PC-3 (cell line): ENCODE data around the gene FBXL13. TPM values are rescaled to one million over a fixed set of nuclear protein-coding genes. Genes with fewer than 3 reads are reported as not detected.
A peak's percentile ranks its signal among the peaks of the same experiment; 100 is the strongest.

Experiments
- ATAC-seq: fragments of 200-7000 bp; cut with Tn5 transposase; 2 replicates; pipeline ENCODE4 v1.9.1; 2020; ENCODE audit warnings: mild to moderate bottlenecking, moderate library complexity
- BruUV-seq: library from RNA; stranded (reverse); fragments of 400-500 nt; replicated peaks from 2 replicates; lab custom pipeline; 2021; lab: Mats Ljungman, UMichigan
- CTCF ChIA-PET: fragments of 300-600 bp; sonication (Branson Sonifier 250); formaldehyde crosslinking; loops from one replicate; lab custom pipeline; 2022; ENCODE audit warnings: antibody characterized with exemption; lab: Charles Lee
- POLR2A ChIA-PET: fragments of 300-600 bp; sonication (Branson Sonifier 250); formaldehyde crosslinking; loops from one replicate; lab custom pipeline; 2022; ENCODE audit warnings: antibody characterized with exemption; ENCODE audit not compliant: unreplicated experiment; lab: Charles Lee
- DNase-seq: peaks from one replicate; pipeline ENCODE4 v3.0.0-alpha.2; 2015
- H2AFZ ChIP-seq: fragments of 300-600 bp; sonication (generic); 2 replicates; pipeline ENCODE4 v1.6.0; 2016; ENCODE audit warnings: antibody characterized with exemption, low read length
- H3F3A ChIP-seq: fragments of 300-600 bp; sonication (generic); one replicate; pipeline ENCODE4 v1.6.0; 2017; ENCODE audit warnings: antibody characterized with exemption, low read length, control low read depth, mild to moderate bottlenecking; ENCODE audit not compliant: unreplicated experiment
- H3K27ac ChIP-seq: fragments of 300-600 bp; sonication (generic); 2 replicates; pipeline ENCODE4 v1.5.1; 2016; ENCODE audit warnings: mild to moderate bottlenecking, low read length
- H3K27me3 ChIP-seq: fragments of 300-600 bp; sonication (generic); 2 replicates; pipeline ENCODE4 v1.6.1; 2016; ENCODE audit warnings: low read length, mixed read lengths
- H3K36me3 ChIP-seq: fragments of 300-600 bp; sonication (generic); 2 replicates; pipeline ENCODE4 v1.6.1; 2016; ENCODE audit warnings: low read depth, mixed run types, low read length, mixed read lengths
- H3K4me1 ChIP-seq: fragments of 300-600 bp; sonication (generic); 2 replicates; pipeline ENCODE4 v1.5.1; 2016; ENCODE audit warnings: low read length; ENCODE audit not compliant: insufficient read depth
- H3K4me2 ChIP-seq: fragments of 300-600 bp; sonication (generic); 2 replicates; pipeline ENCODE4 v1.6.0; 2016; ENCODE audit warnings: low read length
- H3K4me3 ChIP-seq: fragments of 300-600 bp; sonication (generic); 2 replicates; pipeline ENCODE4 v1.5.1; 2016; ENCODE audit warnings: mild to moderate bottlenecking, low read length, mixed read lengths
- H3K79me2 ChIP-seq: fragments of 300-600 bp; sonication (generic); 2 replicates; pipeline ENCODE4 v1.6.1; 2017; ENCODE audit warnings: low read length, mixed read lengths
- H3K9ac ChIP-seq: fragments of 300-600 bp; sonication (generic); 2 replicates; pipeline ENCODE4 v1.6.0; 2016; ENCODE audit warnings: mild to moderate bottlenecking, low read length
- H3K9me2 ChIP-seq: fragments of 300-600 bp; sonication (generic); replicated peaks from 2 replicates; pipeline ENCODE4 v1.6.1; 2016; ENCODE audit warnings: mixed run types, low read length, mixed read lengths
- H3K9me3 ChIP-seq: fragments of 300-600 bp; sonication (generic); 2 replicates; pipeline ENCODE4 v1.6.1; 2016; ENCODE audit warnings: low read length, mixed read lengths
- H4K20me1 ChIP-seq: fragments of 300-600 bp; sonication (generic); 2 replicates; pipeline ENCODE4 v1.6.1; 2016; ENCODE audit warnings: low read length, mixed read lengths
- CTCF ChIP-seq: fragments of 300-600 bp; sonication (generic); conservative IDR thresholded peaks from 2 replicates; pipeline ENCODE4 v1.5.1; 2017; ENCODE audit warnings: antibody characterized with exemption, low read depth, mild to moderate bottlenecking, low read length
- EZH2 ChIP-seq: fragments of 300-600 bp; sonication (generic); IDR thresholded peaks from one replicate; pipeline ENCODE4 v1.6.1; 2017; ENCODE audit warnings: antibody characterized with exemption, mild to moderate bottlenecking, low read length; ENCODE audit not compliant: unreplicated experiment
- EZH2phosphoT487 ChIP-seq: fragments of 300-600 bp; sonication (generic); IDR thresholded peaks from 2 replicates; pipeline ENCODE4 v1.6.1; 2018; ENCODE audit warnings: mild to moderate bottlenecking, antibody characterized with exemption, low read length, borderline replicate concordance
- intact Hi-C: fragments of 100-400 bp; cut with micrococcal nuclease; formaldehyde crosslinking; loops from 2 replicates; pipeline ENCODE4 v1.9.0; 2023
- total RNA-seq: library from RNA; depleted of rRNA; stranded (reverse); fragments of >200 nt; gene quantifications from 2 replicates; pipeline ENCODE4 v1.2.3, GENCODE V29; 2014

The FBXL13 gene
- total RNA-seq, 1 experiment from 2014 or later = 1.1 TPM

DNA sequence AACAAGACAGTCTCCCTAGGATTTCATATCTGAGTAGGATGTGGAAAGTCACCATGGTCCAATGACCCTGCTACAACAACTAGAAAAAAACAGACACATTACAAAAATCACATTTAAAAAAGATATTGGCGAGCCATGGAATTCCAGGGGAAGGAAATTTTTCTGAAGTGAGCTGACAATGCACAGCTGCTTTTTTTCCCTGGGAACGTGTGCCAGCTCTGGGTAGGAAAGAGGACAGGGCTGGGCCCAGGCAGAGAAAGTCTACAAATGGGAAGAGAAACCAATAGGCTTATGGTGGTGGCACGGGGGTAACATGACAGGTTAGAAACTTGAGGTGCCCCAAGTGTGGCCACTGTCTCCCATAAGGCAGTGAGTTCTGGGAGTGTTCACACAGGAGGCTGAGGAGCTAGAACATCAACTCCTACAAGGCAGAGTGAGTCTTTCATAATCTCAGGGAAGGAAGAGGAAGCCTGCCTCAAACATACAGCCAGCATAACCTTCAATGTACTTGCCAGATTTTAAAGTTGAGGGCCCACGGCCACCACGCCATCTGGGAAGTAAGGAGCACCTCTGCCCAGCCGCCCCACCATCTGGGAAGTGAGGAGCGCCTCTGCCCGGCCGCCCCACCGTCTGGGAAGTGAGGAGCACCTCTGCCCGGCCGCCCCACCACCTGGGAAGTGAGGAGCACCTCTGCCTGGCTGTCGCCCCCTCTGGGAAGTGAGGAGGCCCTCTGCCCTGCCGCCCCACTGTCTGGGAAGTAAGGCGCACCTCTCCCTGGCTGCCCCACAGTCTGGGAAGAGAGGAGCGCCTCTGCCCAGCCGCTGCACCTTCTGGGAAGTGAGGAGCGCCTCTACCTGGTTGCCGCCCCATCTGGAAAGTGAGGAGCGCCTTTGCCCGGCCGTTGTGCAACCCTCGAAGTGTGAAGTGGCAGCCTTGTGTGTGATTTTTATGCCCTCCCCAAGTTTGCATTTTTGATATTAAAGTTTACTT is 5.9 kb downstream of the FBXL13 start:
- Histone ChIP-seq H3K36me3 (no peaks in the 10 kb centered on the region), H4K20me1 (no peaks in the 10 kb centered on the region), H3K4me3 (no peak overlapping the region), H3K9ac (no peak overlapping the region), H3F3A (no peaks in the 10 kb centered on the region), H3K27ac (no peak overlapping the region), H3K79me2 (no peaks in the 10 kb centered on the region), H3K4me2 (no peak overlapping the region), H3K27me3 (no peaks in the 10 kb centered on the region), H2AFZ (no peak overlapping the region), H3K9me2 (no peaks in the 10 kb centered on the region), H3K9me3 (no peaks in the 10 kb centered on the region), H3K4me1 (peaks cover 7% of the 10 kb centered on the region; the same call in 1 of the 2 replicates)
- TF ChIP-seq EZH2phosphoT487 (no peak), CTCF (no peak), EZH2 (no peak)
- ATAC-seq (no peak), DNase-seq (no peak)
- intact Hi-C loops = loop anchor here (10.0 kb wide), 1 partner anchor 174 kb away; no protein-coding TSS in a partner anchor
- ChIA-PET CTCF (no interaction called here), POLR2A (interaction anchor here (0.9 kb wide), 1 partner anchor 1539 kb away, joined by 3 read pairs; no protein-coding TSS in a partner anchor)
- no TSS peak for BruUV-seq

GRCh38 chr7:103065667-103066066 is 8.9 kb downstream of the FBXL13 start:
- Histone ChIP-seq H3K9me3 (no peaks in the 10 kb centered on the region), H3K4me1 (peaks cover 6% of the 10 kb centered on the region; the same call in 1 of the 2 replicates), H3K36me3 (no peaks in the 10 kb centered on the region), H3K9ac (no peak overlapping the region), H4K20me1 (no peaks in the 10 kb centered on the region), H3K27ac (no peak overlapping the region), H3K9me2 (no peaks in the 10 kb centered on the region), H2AFZ (no peak overlapping the region), H3K4me2 (no peak overlapping the region), H3K27me3 (no peaks in the 10 kb centered on the region), H3K79me2 (no peaks in the 10 kb centered on the region), H3F3A (no peaks in the 10 kb centered on the region), H3K4me3 (no peak overlapping the region)
- TF ChIP-seq CTCF = peak; percentile 74
- no peak for TF ChIP-seq EZH2
- POLR2A ChIA-PET = no interaction called here
- DNase-seq (peak; percentile 62), ATAC-seq (peak; percentile 69)
- no TSS peak for BruUV-seq
- CTCF ChIA-PET = interaction anchor here (0.8 kb wide), 1 partner anchor 307 kb away, joined by 4 read pairs; no protein-coding TSS in a partner anchor
- intact Hi-C loops = loop anchor here (10.0 kb wide), 1 partner anchor 171 kb away; no protein-coding TSS in a partner anchor
